Fibroblast of skin of right quadriceps (primary cell): Measurements from ENCODE around the gene PFKFB4.
"Not testable (repeated sequence)": the region's sequence is repeated elsewhere in the genome, so short reads cannot be mapped to it uniquely, and the experiment has no call there.

Experiments used
- DNase-seq: peaks from one replicate; pipeline ENCODE4 v3.0.0-alpha.2; 2013

The PFKFB4 gene

GRCh38 chr3:48482822-48483221 lies 73.8 kb downstream of the PFKFB4 start:
- DNase-seq: not testable (repeated sequence)

DNA sequence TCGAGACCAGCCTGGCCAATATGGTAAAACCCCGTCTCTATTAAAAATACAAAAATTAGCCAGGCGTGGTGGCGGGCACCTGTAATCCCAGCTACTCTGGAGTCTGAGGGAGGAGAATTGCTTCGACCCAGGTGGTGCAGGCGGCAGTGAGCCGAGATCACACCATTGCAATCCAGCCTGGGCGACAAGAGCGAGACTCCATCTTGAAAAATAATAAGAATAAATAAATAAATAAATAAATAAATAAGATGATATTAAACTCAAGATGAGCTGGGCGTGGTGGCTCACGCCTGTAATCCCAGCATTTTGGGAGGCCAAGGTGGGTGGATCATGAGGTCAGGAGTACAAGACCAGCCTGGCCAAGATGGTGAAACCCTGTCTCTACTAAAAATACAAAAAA lies 75.7 kb downstream of the PFKFB4 start:
- not testable (repeated sequence) for DNase-seq

GRCh38 chr3:48478626-48479555 lies 77.7 kb downstream of the PFKFB4 start:
- no peak for DNase-seq

GRCh38 chr3:48477959-48478520 lies 78.6 kb downstream of the PFKFB4 start:
- no peak for DNase-seq

DNA sequence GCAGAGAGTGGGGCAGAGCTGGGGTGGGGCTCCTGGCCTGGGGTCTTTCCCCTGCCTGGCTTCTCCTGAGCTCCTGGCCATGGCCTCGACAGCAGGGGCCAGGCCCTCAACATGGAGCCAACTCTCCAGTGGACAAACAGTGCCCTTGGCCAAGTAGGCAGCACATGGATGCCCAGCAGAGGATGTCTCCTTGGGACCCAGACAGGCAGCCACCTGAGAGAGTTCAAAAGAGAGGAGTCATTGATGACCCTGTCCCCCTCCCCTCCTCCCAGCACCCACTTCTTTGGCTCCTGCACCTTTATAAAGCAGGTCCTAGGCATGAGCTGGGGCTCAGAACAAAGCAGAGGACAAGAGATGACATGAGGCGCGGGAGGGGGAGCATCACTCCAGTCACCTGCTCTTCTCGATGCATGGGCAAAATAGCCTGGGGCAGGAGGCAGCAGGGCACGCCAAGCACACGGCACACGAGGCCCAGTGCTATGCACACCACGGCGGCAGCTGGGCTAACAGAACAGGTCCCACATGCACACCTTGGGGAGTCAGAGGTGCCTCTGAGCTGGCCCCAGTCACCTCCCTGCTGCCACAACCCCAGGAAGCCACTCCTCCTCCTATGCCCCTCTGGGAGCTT lies 80.1 kb downstream of the PFKFB4 start:
- no peak for DNase-seq

- no peak for DNase-seq
These were observed 81.4 kb downstream of the PFKFB4 start for GRCh38 chr3:48475188-48475587.

- no peak for DNase-seq
These were observed 82.0 kb downstream of the PFKFB4 start for GRCh38 chr3:48474619-48475018.

GRCh38 chr3:48474031-48474430 lies 82.6 kb downstream of the PFKFB4 start:
- DNase-seq: not testable (repeated sequence)

- no peak for DNase-seq
These were observed 83.0 kb downstream of the PFKFB4 start for GRCh38 chr3:48473617-48473952.

DNA sequence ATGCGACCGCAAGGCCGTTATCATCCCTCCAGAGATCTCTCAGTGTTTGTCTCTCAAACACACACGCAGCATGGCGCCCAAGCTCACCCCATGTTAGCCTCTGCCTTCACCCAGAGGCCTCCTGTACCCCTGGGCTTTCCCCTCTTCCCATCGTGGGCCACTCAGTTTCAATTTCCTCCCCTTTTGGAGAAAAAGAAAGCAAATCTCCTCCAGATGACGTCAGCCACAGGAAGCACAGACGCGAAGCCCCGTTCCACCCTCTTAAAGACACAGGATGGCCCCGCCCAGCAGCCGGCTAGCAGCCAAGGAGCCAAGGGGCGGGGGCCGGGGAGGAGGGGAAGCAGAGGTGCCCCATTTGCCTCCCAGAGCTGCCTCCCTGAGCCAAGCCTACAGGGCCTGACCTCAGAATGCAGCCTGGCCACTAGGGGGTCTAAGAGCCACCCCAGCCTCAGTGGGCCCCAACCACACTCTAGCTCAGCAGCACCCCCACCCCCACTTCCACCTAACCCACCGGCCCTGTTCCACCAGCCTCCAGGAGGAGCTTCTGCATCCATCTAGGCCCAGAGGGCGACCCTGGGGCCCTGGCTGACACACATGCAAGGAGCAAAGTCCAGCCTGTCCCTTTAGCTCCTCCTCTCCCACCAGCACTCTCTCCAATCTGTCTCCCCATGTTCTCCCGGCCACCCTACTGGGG lies 83.5 kb downstream of the PFKFB4 start:
- DNase-seq: peak; percentile 92

DNA sequence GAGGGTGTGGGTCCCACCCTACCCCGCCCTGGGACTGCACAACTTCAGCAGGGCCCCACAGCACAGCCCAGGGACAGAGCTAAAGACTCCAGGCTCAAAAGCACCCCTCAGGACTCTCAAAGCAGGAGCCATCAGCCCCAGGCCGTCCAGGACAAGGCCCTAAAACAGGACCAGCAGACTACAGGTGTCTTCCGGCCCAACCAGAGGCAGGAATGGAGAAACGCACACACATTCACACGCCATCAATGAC lies 84.0 kb downstream of the PFKFB4 start:
- DNase-seq: no peak

- DNase-seq: no peak
These were observed 86.3 kb downstream of the PFKFB4 start for GRCh38 chr3:48470286-48470685.

DNA sequence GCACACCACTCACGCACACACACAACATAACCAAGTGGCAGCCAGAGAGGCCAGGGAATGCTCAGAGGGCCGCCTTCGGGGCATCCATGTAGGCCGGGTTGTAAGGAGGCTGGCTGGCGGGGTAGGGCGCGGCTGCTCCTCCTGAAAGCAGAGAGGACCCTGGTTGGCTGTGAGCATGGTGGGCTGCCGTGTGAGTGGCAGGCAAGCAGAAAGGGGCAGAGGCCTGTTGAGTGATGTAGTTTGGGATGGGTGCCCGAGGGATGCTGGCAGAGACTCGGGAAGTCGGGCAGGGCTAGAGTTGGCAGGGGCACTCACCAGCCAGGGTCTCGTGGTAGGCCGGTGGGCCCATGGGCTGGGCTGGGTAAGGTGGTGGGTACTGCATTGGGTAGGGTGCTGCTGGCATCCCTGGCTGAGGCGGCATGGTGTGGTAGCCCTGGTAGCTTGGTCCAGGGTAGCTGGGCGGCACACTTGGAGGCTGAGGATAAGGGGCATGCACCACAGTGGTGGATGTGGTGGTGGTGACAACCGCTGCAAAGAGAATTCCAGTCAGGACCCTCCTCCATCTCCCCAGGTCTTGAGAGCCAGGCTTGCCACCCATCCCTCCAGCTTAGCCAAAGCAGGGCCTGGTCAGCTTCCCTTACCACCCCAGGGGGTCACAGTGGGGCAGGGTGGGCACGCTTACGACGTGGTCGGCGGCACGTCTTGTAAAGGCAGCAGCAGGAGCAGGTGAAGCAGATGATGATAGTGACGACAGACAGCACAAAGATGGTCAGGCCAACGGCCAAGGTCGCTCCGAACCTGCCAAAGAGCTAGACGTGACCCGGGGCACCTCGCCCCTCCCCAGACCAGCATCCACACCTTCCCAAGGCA lies 87.3 kb downstream of the PFKFB4 start:
- DNase-seq: no peak

GRCh38 chr3:48468329-48468731 lies 88.3 kb downstream of the PFKFB4 start:
- DNase-seq: no peak
